NT2/D1 (cell line): ENCODE data around the gene GARRE1.
A peak's percentile ranks its signal among the peaks of the same experiment; 100 is the strongest.
"Not testable (repeated sequence)": the region's sequence is repeated elsewhere in the genome, so short reads cannot be mapped to it uniquely, and the experiment has no call there.

Source experiments
- DNase-seq: peaks from one replicate; pipeline ENCODE4 v3.0.0-alpha.2; 2011; ENCODE audit warnings: low read depth, low spot score
- H3K27me3 ChIP-seq: 2 replicates; pipeline ENCODE4 v1.6.0; 2011; ENCODE audit warnings: mild to moderate bottlenecking; ENCODE audit not compliant: insufficient read length, insufficient read depth
- H3K36me3 ChIP-seq: 2 replicates; pipeline ENCODE4 v1.6.1; 2011; ENCODE audit warnings: mild to moderate bottlenecking, low read length, mixed read lengths; ENCODE audit not compliant: insufficient read depth, insufficient read length
- H3K4me1 ChIP-seq: 2 replicates; pipeline ENCODE4 v1.5.1; 2011; ENCODE audit not compliant: insufficient read depth, insufficient read length
- H3K4me3 ChIP-seq: 2 replicates; pipeline ENCODE4 v1.5.1; 2011; ENCODE audit warnings: low read depth; ENCODE audit not compliant: insufficient read length
- H3K9ac ChIP-seq: 2 replicates; pipeline ENCODE4 v1.6.0; 2011; ENCODE audit warnings: low read depth; ENCODE audit not compliant: insufficient read length
- H3K9me3 ChIP-seq: 2 replicates; pipeline ENCODE4 v1.5.1; 2011; ENCODE audit warnings: mild to moderate bottlenecking, low read length; ENCODE audit not compliant: insufficient read depth
- SUZ12 ChIP-seq: IDR thresholded peaks from 2 replicates; pipeline ENCODE4 v1.6.1; 2011; ENCODE audit not compliant: insufficient read length, insufficient read depth; ENCODE audit errors: extremely low read depth
- YY1 ChIP-seq: IDR thresholded peaks from 2 replicates; pipeline ENCODE4 v1.6.1; 2011; ENCODE audit not compliant: insufficient read length, insufficient read depth
- ZNF274 ChIP-seq: IDR thresholded peaks from 2 replicates; pipeline ENCODE4 v1.6.1; 2011; ENCODE audit warnings: mild to moderate bottlenecking, low read depth, low read length

The GARRE1 gene

DNA sequence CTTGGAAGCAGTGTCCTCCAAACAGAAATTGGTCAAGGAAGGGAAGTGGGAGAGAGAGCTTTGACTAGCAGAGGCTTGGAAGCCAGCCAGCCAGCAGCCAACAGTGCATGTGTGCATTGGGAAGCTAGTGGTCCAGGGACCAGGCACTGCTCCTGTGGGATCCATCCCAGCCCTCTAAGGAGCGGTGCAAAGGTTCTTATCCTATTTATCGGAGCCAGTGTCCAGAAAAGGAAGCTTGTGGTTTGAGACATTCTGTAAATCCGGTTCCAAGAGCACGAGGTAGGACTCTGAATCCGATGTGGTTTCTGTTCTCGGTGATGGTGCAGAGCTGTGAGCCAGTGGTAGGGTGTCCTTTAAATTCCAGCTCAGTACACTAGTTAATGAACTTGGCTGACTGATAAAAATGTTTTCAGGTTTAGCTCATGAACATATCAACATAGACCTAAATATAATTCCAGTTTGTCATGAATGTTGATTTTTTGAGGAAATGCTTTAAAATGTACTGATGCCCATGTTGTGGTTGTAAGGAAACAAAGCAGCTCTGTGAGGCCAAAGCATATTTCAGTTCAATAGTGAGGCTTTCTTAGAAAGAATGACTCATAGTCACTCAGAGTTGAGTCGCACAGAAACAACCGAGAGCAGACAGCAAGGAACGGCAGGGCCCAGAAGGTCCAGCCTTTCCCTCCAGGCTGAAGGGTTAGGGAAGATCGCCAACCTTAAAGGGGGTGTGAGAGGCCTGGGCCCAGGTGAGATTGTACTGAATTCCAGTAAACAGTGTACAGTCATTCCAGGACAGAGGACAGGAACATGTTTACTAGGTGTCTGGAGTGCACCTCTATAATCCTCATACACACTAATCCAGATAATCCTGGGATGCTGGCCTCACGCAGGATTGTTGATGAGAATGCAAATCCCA is 21.5 kb upstream of the GARRE1 start:
- H3K4me3 ChIP-seq, result no peak overlapping the region
- TF ChIP-seq YY1, result no peak
- TF ChIP-seq ZNF274, result no peak
- no peak for TF ChIP-seq SUZ12

DNA sequence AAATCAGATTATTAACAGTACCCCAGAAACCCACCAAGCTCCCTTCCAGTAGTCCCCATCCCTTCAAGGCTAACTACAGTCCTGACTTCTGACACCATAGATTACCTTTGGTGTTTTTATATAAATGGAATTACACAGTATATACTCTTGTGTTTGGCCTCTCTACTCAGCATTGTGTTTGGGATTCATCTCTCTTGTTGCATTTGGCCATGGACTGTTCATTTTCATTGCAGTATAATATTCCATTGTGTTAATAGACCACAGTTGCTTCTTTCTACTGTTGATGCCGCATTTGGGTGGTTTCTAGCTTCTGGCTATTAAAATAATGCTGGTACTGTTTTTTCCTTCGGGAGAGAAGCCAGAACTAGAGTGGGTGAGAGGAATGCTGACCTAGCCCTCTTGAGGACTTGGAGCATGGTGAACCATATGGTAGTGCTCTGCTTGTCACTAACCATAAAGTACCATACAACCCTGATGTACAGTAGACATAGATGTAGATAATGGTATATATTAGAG is 18.9 kb upstream of the GARRE1 start:
- Histone ChIP-seq H3K36me3 (peaks cover 5% of the 10 kb centered on the region), H3K4me1 (peaks cover 3% of the 10 kb centered on the region), H3K4me3 (no peak overlapping the region), H3K9me3 (no peaks in the 10 kb centered on the region), H3K27me3 (no peaks in the 10 kb centered on the region), H3K9ac (no peak overlapping the region)
- TF ChIP-seq ZNF274 (no peak), SUZ12 (no peak), YY1 (no peak)
- no peak for DNase-seq

More for the DNA sequence above, 21.5 kb upstream of the GARRE1 start:
- Histone ChIP-seq H3K36me3 (peaks cover 27% of the 10 kb centered on the region), H3K9ac (no peak overlapping the region), H3K9me3 (no peaks in the 10 kb centered on the region), H3K27me3 (no peaks in the 10 kb centered on the region), H3K4me1 (peaks cover 3% of the 10 kb centered on the region)
- no peak for DNase-seq

DNA sequence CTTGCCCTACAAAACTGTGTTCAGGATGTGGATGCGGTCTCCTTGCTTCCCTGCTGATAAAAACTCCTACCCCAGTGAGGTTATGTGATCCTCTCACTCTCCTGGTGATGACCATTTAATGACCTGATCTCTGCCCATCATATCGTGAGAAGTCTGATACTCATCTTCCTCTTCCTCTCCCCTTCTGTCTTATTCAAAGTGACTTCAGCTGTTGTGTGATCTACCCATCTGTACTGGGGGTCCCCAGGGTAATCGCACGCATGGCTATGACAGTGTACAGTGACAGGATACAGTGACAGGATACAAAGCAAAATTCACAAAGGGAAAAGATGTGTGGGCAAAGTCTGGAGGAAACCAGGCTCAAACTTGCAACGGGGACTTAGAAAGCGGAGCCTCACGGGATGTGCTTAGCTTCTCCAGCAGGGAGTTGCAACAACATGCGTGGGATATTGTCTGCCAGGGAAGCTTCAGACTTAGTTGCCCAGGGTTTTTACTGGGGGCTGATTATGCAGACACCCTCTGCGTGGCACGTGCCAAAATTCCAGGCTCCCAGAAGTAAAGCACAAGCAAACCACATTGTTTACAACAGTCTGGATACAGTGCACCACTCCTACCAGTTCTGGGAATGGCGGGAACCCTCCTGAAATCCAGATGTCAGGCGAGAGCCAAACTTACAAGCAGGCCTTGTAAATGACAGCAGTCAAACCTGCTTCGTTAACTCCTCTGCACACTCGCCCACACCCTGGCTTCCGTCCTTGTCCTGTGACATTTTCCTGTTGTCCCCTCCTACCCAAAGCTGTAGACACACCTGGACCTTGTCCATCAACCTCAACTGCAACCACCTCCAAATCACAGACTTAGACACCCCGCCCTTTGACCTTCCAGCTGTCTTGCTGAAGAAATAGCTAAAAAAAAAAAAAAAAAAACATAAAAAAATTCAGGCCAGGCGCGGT is 18.0 kb upstream of the GARRE1 start:
- Histone ChIP-seq H3K27me3 (no peaks in the 10 kb centered on the region), H3K4me3 (no peak overlapping the region), H3K4me1 (peaks cover 3% of the 10 kb centered on the region), H3K9me3 (no peaks in the 10 kb centered on the region), H3K9ac (no peak overlapping the region), H3K36me3 (no peaks in the 10 kb centered on the region)
- TF ChIP-seq ZNF274, result no peak
- TF ChIP-seq YY1, result no peak
- no peak for TF ChIP-seq SUZ12
- DNase-seq, result no peak

DNA sequence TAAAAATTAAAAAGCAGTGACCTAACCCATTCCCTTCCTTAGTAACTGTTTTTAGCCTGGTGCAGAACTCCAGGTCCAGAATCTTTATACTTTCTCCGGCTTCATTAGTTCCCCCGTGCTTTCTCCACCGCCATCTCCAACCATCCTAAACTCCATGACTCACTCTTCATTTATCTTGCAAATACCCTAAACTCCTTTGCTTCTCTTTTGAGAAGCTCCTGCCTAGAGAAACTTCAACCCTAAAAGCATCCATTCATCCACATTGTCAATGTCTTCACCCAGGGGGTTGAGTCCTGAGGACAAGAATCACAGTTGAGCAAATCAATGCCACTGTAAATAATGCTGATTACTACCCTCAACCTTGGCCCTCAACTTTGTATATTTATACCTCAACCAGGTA is 17.1 kb upstream of the GARRE1 start:
- no peak overlapping the region for H3K4me3 ChIP-seq
- H3K4me1 ChIP-seq, result peaks cover 3% of the 10 kb centered on the region
- DNase-seq, result no peak
- H3K9ac ChIP-seq, result no peak overlapping the region
- no peaks in the 10 kb centered on the region for H3K27me3 ChIP-seq
- H3K9me3 ChIP-seq, result no peaks in the 10 kb centered on the region
- H3K36me3 ChIP-seq, result no peaks in the 10 kb centered on the region
- TF ChIP-seq SUZ12, result no peak
- TF ChIP-seq YY1, result no peak
- no peak for TF ChIP-seq ZNF274

DNA sequence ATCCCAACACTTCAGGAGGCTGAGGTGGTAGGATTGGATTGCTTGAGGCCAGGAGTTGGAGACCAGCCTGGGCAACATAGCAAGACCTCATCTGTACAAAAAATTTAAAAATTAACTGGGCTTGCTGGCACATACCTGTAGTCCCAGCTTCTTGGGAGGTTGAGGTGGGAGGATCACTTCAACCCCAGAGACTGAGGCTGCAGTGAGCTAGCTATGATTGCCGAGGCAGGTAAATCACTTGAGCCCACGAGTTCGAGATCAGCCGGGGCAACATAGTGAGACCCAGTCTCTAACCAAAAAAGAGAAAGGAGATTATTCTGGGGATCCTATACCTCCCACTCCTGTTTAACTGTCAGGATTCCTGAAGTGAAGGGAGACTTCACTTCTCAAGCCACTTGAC is 16.4 kb upstream of the GARRE1 start:
- H3K9me3 ChIP-seq, result no peaks in the 10 kb centered on the region
- H3K27me3 ChIP-seq, result no peaks in the 10 kb centered on the region
- H3K4me1 ChIP-seq, result peaks cover 3% of the 10 kb centered on the region
- no peak overlapping the region for H3K4me3 ChIP-seq
- no peak for DNase-seq
- no peak overlapping the region for H3K9ac ChIP-seq
- no peak for TF ChIP-seq YY1
- no peak for TF ChIP-seq SUZ12
- no peaks in the 10 kb centered on the region for H3K36me3 ChIP-seq

GRCh38 chr19:34241513-34242337 is 12.6 kb upstream of the GARRE1 start:
- TF ChIP-seq YY1 (no peak), SUZ12 (no peak), ZNF274 (no peak)
- Histone ChIP-seq H3K27me3 (no peaks in the 10 kb centered on the region), H3K9ac (peak overlapping the region; percentile 32), H3K4me1 (no peaks in the 10 kb centered on the region), H3K4me3 (no peak overlapping the region), H3K36me3 (no peaks in the 10 kb centered on the region), H3K9me3 (no peaks in the 10 kb centered on the region)
- no peak for DNase-seq

DNA sequence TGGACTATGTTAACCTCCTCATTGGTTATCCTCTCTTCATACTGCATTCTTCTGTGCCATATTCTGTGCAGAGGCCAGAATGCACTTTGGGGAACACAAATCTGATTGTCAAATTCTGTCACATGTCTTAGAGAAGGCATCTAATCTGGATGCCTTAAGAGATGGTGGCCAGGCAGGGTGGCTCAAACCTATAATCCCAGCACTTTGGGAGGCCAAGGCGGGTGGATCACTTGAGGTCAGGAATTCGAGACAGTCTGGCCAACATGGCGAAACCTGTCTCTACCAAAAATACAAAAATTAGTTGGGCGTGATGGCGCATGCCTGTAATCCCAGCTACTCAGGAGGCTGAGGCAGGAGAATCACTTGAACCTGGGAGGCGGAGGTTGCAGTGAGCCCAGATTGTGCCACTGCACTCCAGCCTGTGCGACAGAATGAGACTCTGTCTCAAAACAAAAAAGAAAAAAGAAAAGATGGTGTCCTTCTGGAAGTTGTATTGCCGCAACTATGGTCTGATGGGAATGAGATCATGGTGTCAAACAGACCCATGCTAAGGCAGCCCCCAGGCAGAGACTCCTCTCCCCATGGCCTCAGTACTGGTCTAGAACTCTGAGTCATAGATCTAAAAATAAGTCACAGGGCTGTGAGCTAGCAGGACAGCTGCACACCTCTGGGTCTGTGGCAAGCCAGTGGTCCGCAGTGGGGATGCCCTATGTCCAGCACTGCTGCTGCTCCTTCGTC is 11.0 kb upstream of the GARRE1 start:
- not testable (repeated sequence) for H3K9ac ChIP-seq, H3K4me1 ChIP-seq, H3K36me3 ChIP-seq, DNase-seq, H3K4me3 ChIP-seq, H3K27me3 ChIP-seq, H3K9me3 ChIP-seq
